Suprapubic skin (tissue), 4 donors: Measurements from ENCODE around the gene PTPRM. TPM values are rescaled to one million over a fixed set of nuclear protein-coding genes. Genes with fewer than 3 reads are reported as not detected.

Experiments used
- DNase-seq, 2 donors: peaks; one replicate each; pipeline ENCODE4 v3.0.0-alpha.2; 2019; ENCODE audit warnings: low spot score in 2 of 2
- H3K27ac ChIP-seq: fragments of 200-600 bp; sonication (generic); one replicate; pipeline ENCODE4 v1.5.1; 2019
- H3K27me3 ChIP-seq: fragments of 200-600 bp; sonication (generic); one replicate; pipeline ENCODE4 v1.5.1; 2019
- H3K36me3 ChIP-seq: fragments of 200-600 bp; sonication (generic); one replicate; pipeline ENCODE4 v1.5.1; 2019
- H3K4me1 ChIP-seq: fragments of 200-600 bp; sonication (generic); one replicate; pipeline ENCODE4 v1.5.1; 2019
- H3K4me3 ChIP-seq: fragments of 200-600 bp; sonication (generic); one replicate; pipeline ENCODE4 v1.5.1; 2019; ENCODE audit warnings: mild to moderate bottlenecking
- H3K9me3 ChIP-seq: fragments of 200-600 bp; sonication (generic); one replicate; pipeline ENCODE4 v1.5.1; 2019
- EP300 ChIP-seq: sonication (generic); formaldehyde crosslinking; IDR thresholded peaks from one replicate; pipeline ENCODE4 v1.6.1; 2017; ENCODE audit warnings: antibody characterized with exemption
- POLR2A ChIP-seq, 2 donors: fragments of 450-650 bp; IDR thresholded peaks; one replicate each; pipeline ENCODE4 v1.6.1; 2017; ENCODE audit warnings: antibody characterized with exemption in 2 of 2, mild to moderate bottlenecking in 2 of 2, moderate library complexity in 2 of 2
- POLR2AphosphoS5 ChIP-seq, 3 donors: sonication (generic); formaldehyde crosslinking; IDR thresholded peaks; one replicate each; pipeline ENCODE4 v1.6.1; 2017; ENCODE audit warnings: antibody characterized with exemption in 3 of 3
- WGBS: methylation state at CpG from one replicate; pipeline ENCODE4 v1.1.5; 2018; 5-methylcytosine and 5-hydroxymethylcytosine counted together
- total RNA-seq, 4 donors: library from RNA; depleted of rRNA; stranded (reverse); fragments of >200 nt; gene quantifications; one replicate each; pipeline ENCODE4 v1.1.0, GENCODE V29; 2016
- TF ChIP-seq, protein P1 (sequence below), 2 donors: fragments of 200-600 bp in 1 of 2; fragments of 450-650 bp in 1 of 2; sonication (generic) in 1 of 2; IDR thresholded peaks; one replicate each; pipeline ENCODE4 v1.5.1; 2016 to 2019; ENCODE audit warnings: antibody characterized with exemption in 2 of 2, mild to moderate bottlenecking in 1 of 2, moderate library complexity in 1 of 2

The PTPRM gene
- total RNA-seq, 4 donors from 2014 or later = 19.8 to 73.7 (median 40.0) TPM

DNA sequence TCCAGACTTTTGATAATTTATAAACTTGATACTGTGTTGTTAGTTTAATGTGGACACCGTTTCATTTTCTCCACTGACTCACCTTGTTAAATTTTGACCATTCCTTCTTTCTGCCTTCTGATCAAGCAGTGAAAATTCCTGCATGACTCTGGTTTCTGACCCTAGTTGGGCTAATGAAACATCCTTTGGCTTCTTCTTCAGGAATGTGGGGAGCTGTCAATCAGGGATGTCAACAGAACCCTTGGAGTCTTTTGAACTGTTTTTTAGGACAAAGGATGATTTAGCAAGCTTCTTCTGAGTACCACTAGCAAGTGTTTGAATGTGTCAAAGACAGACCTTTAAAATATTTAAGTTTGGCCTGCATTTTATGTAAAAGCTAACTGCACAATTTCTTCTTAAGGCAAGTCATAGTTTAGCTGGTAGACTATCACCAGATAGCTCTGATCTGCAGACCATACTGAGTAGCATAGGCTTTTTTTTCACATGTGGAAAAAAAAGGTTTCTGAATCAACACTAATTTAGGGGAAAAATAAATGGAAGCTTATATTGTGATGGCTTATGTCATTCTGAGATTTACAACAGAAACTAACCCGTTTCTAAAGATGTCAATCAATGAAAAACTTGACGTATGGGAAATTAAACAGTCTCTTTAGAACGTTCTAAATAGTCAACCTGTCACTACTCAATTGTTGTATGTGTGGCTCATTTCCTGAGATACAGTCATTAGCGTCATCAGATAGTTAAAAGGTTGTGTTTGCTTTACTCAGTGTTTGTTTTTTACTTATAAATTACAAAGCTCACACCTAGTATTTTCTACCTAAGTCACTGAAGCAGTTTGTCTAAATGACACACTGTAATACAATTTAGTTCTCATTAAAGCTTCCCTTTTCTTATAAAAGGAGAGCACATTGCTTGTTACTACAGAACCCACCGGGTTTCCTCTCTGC, 311.4 kb downstream of the PTPRM start:
- H3K4me1 ChIP-seq = no peaks in the 10 kb centered on the region
- TF ChIP-seq EP300 = no peak
- TF ChIP-seq, protein P1, sequence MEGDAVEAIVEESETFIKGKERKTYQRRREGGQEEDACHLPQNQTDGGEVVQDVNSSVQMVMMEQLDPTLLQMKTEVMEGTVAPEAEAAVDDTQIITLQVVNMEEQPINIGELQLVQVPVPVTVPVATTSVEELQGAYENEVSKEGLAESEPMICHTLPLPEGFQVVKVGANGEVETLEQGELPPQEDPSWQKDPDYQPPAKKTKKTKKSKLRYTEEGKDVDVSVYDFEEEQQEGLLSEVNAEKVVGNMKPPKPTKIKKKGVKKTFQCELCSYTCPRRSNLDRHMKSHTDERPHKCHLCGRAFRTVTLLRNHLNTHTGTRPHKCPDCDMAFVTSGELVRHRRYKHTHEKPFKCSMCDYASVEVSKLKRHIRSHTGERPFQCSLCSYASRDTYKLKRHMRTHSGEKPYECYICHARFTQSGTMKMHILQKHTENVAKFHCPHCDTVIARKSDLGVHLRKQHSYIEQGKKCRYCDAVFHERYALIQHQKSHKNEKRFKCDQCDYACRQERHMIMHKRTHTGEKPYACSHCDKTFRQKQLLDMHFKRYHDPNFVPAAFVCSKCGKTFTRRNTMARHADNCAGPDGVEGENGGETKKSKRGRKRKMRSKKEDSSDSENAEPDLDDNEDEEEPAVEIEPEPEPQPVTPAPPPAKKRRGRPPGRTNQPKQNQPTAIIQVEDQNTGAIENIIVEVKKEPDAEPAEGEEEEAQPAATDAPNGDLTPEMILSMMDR (IDR thresholded peaks at IDR 0.05) = no peak
- no peak for TF ChIP-seq POLR2AphosphoS5 (IDR thresholded peaks at IDR 0.05)
- TF ChIP-seq POLR2A (IDR thresholded peaks at IDR 0.05) = no peak
- WGBS = 70% methylated on average over 6 of the region's 6 CpGs
- H3K36me3 ChIP-seq = no peaks in the 10 kb centered on the region
- H3K9me3 ChIP-seq = no peaks in the 10 kb centered on the region
- DNase-seq = no peak
- no peak overlapping the region for H3K27ac ChIP-seq
- no peak overlapping the region for H3K4me3 ChIP-seq
- no peaks in the 10 kb centered on the region for H3K27me3 ChIP-seq

DNA sequence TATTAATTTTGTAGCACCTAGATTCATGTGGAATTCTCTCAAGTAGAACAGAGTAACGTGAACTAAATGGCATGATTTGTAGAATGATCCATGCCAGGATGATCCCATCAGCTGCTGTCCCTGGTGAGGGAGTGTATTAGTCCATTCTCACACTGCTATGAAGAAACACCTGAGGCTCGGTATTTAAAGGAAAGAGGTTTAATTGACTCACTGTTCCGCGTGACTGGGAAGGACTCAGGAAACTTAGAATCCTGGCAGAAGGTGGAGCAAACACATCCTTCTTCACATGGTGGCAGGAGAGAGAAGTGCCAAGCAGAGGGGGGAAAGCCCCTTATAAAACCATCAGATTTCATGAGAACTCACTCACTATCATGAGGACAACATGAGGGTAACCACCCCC, 312.6 kb downstream of the PTPRM start:
- no peak for DNase-seq
- no peaks in the 10 kb centered on the region for H3K9me3 ChIP-seq

DNA sequence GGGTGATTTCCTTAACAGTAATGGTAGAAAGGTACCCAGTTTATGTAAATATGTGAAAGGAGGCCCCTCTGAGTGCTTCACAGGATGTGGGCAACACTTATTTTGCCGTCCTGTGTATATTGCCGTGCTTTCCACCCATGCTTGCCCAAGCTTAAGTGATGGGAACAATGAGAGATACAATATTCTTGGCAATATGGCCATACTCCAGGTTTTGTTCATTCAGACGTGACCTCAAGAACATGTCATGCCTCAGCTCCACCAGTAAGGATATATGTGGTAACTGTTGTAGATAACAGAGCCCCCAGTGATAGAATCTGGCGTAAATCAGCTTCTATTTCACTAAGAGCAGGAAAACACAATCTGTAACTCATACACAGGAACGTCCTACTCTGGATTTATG, 318.7 kb downstream of the PTPRM start:
- Histone ChIP-seq H3K36me3 (no peaks in the 10 kb centered on the region), H3K27me3 (no peaks in the 10 kb centered on the region), H3K4me3 (no peak overlapping the region), H3K4me1 (no peaks in the 10 kb centered on the region), H3K27ac (no peak overlapping the region), H3K9me3 (no peaks in the 10 kb centered on the region)
- DNase-seq = no peak
- 77% methylated on average over 5 of the region's 5 CpGs for WGBS
- TF ChIP-seq, protein P1 (IDR thresholded peaks at IDR 0.05) = no peak

More for the DNA sequence above, 312.6 kb downstream of the PTPRM start:
- no peaks in the 10 kb centered on the region for H3K4me1 ChIP-seq
- WGBS = 79% methylated on average over 4 of the region's 4 CpGs
- H3K27ac ChIP-seq = no peak overlapping the region
- no peaks in the 10 kb centered on the region for H3K27me3 ChIP-seq
- no peak overlapping the region for H3K4me3 ChIP-seq
- TF ChIP-seq POLR2AphosphoS5 (IDR thresholded peaks at IDR 0.05) (no peak), POLR2A (IDR thresholded peaks at IDR 0.05) (no peak), EP300 (no peak)
- TF ChIP-seq, protein P1 (IDR thresholded peaks at IDR 0.05) = no peak
- H3K36me3 ChIP-seq = no peaks in the 10 kb centered on the region

DNA sequence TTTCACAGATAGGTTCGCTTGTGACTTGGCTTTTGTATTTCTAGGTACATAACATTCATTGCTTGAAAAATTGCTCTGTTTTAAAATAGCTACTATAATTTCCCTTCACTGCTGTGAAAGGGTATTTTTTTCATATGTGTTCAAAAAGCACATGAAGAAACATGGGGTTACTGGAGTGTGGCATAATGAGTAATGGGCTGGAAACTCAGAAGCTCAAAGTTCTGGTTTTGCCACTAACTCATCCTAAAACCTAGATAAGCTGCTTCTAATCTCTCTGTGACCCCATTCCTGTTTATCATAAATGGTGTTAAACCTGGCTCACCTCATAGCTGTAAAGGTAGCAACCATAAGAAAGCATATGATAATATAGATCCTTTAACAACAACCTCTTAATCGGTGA, 319.3 kb downstream of the PTPRM start:
- Histone ChIP-seq H3K4me3 (no peak overlapping the region), H3K4me1 (no peaks in the 10 kb centered on the region), H3K27me3 (no peaks in the 10 kb centered on the region), H3K36me3 (no peaks in the 10 kb centered on the region), H3K27ac (no peak overlapping the region), H3K9me3 (no peaks in the 10 kb centered on the region)
- TF ChIP-seq POLR2A (IDR thresholded peaks at IDR 0.05) (no peak), POLR2AphosphoS5 (IDR thresholded peaks at IDR 0.05) (no peak), EP300 (no peak)
- TF ChIP-seq, protein P1 (IDR thresholded peaks at IDR 0.05) = no peak
- no peak for DNase-seq
- WGBS = 92% methylated on average over 2 of the region's 2 CpGs

DNA sequence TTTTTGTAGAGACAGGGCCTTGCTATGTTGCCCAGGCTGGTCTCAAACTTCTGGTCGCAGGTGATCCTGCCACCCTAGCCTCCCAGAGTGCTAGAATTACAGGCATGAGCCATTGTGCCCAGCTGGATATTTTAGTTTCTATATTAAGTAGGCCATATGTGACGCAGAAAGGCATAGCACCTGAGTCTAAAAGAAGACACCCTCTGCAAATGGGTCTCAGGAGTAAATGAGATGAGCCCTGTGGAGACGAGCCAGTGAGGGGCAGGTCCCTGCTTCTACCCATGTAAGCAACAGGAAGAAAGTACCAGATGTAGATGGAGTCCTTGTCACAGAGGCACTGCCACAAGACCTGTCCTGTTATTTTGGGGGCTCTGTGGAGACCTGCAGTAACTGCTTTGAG, 322.4 kb downstream of the PTPRM start:
- no peak for TF ChIP-seq POLR2A (IDR thresholded peaks at IDR 0.05)
- TF ChIP-seq, protein P1 (IDR thresholded peaks at IDR 0.05) = no peak
- no peak for TF ChIP-seq EP300
- TF ChIP-seq POLR2AphosphoS5 (IDR thresholded peaks at IDR 0.05) = no peak
- no peak for DNase-seq
- Histone ChIP-seq H3K36me3 (no peaks in the 10 kb centered on the region), H3K9me3 (no peaks in the 10 kb centered on the region), H3K27ac (no peak overlapping the region), H3K4me1 (no peaks in the 10 kb centered on the region), H3K27me3 (no peaks in the 10 kb centered on the region), H3K4me3 (no peak overlapping the region)
- 83% methylated on average over 3 of the region's 3 CpGs for WGBS
